Activated CD8-positive, alpha-beta memory T cell treated with anti-CD3 and anti-CD28 coated beads, Interleukin-2, amount 50 U/mL, for 24 hours (primary cell): ENCODE data around the gene PRKAA1.
"Not testable (repeated sequence)": the region's sequence is repeated elsewhere in the genome, so short reads cannot be mapped to it uniquely, and the experiment has no call there.

Experiments used
- DNase-seq: peaks from one replicate; pipeline ENCODE4 v3.0.0-alpha.2; 2020; ENCODE audit errors: extremely low read depth

The PRKAA1 gene

GRCh38 chr5:40825461-40826043 lies 27.4 kb upstream of the PRKAA1 start:
- not testable (repeated sequence) for DNase-seq

GRCh38 chr5:40823459-40823858 lies 25.3 kb upstream of the PRKAA1 start:
- DNase-seq, result no peak

- no peak for DNase-seq
These were observed 15.6 kb upstream of the PRKAA1 start for GRCh38 chr5:40813698-40814281.

GRCh38 chr5:40812125-40812524 lies 14.0 kb upstream of the PRKAA1 start:
- DNase-seq, result no peak

- no peak for DNase-seq
These were observed 3.8 kb upstream of the PRKAA1 start for GRCh38 chr5:40801771-40802562.

- DNase-seq, result no peak
These were observed 1.1 kb upstream of the PRKAA1 start for GRCh38 chr5:40799258-40799657.

- no peak for DNase-seq
These were observed 632 bp upstream of the PRKAA1 start for GRCh38 chr5:40798801-40799210.

- DNase-seq, result peak; percentile 56
These were observed 732 bp downstream of the PRKAA1 start for GRCh38 chr5:40797273-40798011.

- DNase-seq, result no peak
These were observed 1.7 kb downstream of the PRKAA1 start for GRCh38 chr5:40796487-40796889.

GRCh38 chr5:40794877-40795276 lies 3.3 kb downstream of the PRKAA1 start:
- DNase-seq, result not testable (repeated sequence)

GRCh38 chr5:40794340-40794739 lies 3.8 kb downstream of the PRKAA1 start:
- not testable (repeated sequence) for DNase-seq

GRCh38 chr5:40792691-40793090 lies 5.5 kb downstream of the PRKAA1 start:
- not testable (repeated sequence) for DNase-seq

- DNase-seq, result no peak
These were observed 6.4 kb downstream of the PRKAA1 start for GRCh38 chr5:40791715-40792139.

- no peak for DNase-seq
These were observed 7.1 kb downstream of the PRKAA1 start for GRCh38 chr5:40790947-40791593.

- not testable (repeated sequence) for DNase-seq
These were observed 9.2 kb downstream of the PRKAA1 start for GRCh38 chr5:40788941-40789340.

- DNase-seq, result no peak
These were observed 10.2 kb downstream of the PRKAA1 start for GRCh38 chr5:40787986-40788385.

- DNase-seq, result not testable (repeated sequence)
These were observed 11.5 kb downstream of the PRKAA1 start for GRCh38 chr5:40786664-40787063.

GRCh38 chr5:40784916-40785315 lies 13.3 kb downstream of the PRKAA1 start:
- no peak for DNase-seq

- no peak for DNase-seq
These were observed 14.0 kb downstream of the PRKAA1 start for GRCh38 chr5:40784027-40784653.

GRCh38 chr5:40781843-40782409 lies 16.2 kb downstream of the PRKAA1 start:
- DNase-seq, result no peak

GRCh38 chr5:40780858-40781257 lies 17.3 kb downstream of the PRKAA1 start:
- no peak for DNase-seq
